Fibroblast of lung (primary cell): ENCODE measurements around the gene PLCH2.

ENCODE experiments used
- EZH2 ChIP-seq: IDR thresholded peaks from 2 replicates; pipeline ENCODE4 v1.5.1; 2012; ENCODE audit warnings: low read length, control low read depth, mild to moderate bottlenecking; ENCODE audit errors: missing control alignments
- TF ChIP-seq, protein P1 (sequence below), 2 donors: IDR thresholded peaks in 1 of 2; conservative IDR thresholded peaks in 1 of 2; 1 replicate in 1 of 2; 2 replicates in 1 of 2; pipeline ENCODE4 v1.5.1; 2011 to 2012; ENCODE audit warnings: low read length in 2 of 2, control low read depth in 1 of 2, inconsistent platforms in 1 of 2, low read depth in 1 of 2, mild to moderate bottlenecking in 1 of 2

DNA sequence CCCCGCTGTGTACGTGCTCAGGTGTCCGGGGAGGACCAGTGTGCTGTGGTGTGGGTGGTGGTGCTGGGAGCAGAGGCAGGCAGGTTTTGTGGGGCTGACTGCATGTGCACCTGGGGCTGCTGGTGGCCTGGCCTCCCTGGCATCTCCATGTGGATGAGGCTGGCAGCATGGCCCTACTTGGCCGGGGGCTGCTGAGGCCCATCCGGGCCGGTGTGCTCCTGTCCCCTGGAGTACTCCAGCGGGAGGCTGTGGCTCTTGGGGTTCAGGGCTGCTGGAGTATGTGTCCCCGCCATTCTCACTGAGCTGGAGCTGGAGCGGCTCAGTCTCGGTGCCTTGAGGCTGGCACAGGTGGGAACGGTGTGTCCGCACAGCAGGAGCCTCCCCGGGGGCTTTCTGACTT, 42.9 kb upstream of the PLCH2 start:
- TF ChIP-seq, protein P1, sequence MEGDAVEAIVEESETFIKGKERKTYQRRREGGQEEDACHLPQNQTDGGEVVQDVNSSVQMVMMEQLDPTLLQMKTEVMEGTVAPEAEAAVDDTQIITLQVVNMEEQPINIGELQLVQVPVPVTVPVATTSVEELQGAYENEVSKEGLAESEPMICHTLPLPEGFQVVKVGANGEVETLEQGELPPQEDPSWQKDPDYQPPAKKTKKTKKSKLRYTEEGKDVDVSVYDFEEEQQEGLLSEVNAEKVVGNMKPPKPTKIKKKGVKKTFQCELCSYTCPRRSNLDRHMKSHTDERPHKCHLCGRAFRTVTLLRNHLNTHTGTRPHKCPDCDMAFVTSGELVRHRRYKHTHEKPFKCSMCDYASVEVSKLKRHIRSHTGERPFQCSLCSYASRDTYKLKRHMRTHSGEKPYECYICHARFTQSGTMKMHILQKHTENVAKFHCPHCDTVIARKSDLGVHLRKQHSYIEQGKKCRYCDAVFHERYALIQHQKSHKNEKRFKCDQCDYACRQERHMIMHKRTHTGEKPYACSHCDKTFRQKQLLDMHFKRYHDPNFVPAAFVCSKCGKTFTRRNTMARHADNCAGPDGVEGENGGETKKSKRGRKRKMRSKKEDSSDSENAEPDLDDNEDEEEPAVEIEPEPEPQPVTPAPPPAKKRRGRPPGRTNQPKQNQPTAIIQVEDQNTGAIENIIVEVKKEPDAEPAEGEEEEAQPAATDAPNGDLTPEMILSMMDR (conservative IDR thresholded peaks at IDR 0.05 in 1 of 2, IDR thresholded peaks at IDR 0.05 in 1 of 2; ENCODE audit: low read depth in 1 of 2, low read length in 2 of 2) = no peak
- TF ChIP-seq EZH2 = no peak
